ENCODE measurements around the gene WASF2. TPM values are rescaled to one million over a fixed set of nuclear protein-coding genes. Genes with fewer than 3 reads are reported as not detected.

WASF2 gene
- total and polyA plus RNA-seq, 2 of the 8 experiments (the other 6 are each of a cell fraction or from before 2014, with no cell fraction given), result 32.1 to 86.6 TPM

DNA sequence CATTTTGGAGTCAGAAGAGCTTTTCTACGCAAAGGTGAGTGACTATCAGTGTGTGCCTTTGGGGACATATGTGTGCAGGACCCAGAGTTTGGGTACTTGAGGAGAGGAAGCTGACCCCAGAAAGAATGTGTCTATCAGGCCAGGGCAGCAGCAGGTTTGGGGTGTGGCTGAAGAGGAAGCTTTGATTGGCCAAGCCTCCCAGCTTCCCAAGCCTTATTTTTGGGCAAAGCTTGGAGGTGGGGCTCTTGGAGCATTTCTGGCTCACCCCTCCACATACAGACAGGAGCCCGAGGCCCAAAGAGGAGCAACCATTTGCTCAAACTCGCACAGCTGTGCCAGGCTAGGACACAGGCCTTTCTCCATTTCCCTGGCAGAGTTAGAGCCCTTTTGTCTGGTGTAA, 92.9 kb downstream of the WASF2 start (continued):
- TF ChIP-seq, protein P1, sequence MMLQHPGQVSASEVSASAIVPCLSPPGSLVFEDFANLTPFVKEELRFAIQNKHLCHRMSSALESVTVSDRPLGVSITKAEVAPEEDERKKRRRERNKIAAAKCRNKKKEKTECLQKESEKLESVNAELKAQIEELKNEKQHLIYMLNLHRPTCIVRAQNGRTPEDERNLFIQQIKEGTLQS (IDR thresholded peaks at IDR 0.05; ENCODE audit: insufficient read depth, low read depth, low read length), result no peak
- no peak for TF ChIP-seq MAFK (IDR thresholded peaks at IDR 0.05; ENCODE audit: low read depth, low read length)
- no peak for TF ChIP-seq NRF1 (IDR thresholded peaks at IDR 0.05; ENCODE audit: low read depth, low read length)

All from H1 (cell line).